Stimulated activated CD8-positive, alpha-beta memory T cell treated with anti-CD3 and anti-CD28 coated beads, Interleukin-12 subunit alpha, Interleukin-12 subunit beta, amount 100 ng/mL, for 4 hours (primary cell): ENCODE measurements around the gene GPR132.

ENCODE experiments used
- DNase-seq: peaks from one replicate; pipeline ENCODE4 v3.0.0-alpha.2; 2020; ENCODE audit warnings: low read depth

GPR132 gene

GRCh38 chr14:105061428-105062047 is 3.7 kb downstream of the GPR132 start:
- peak; percentile 49 for DNase-seq

- no peak for DNase-seq
These were observed 4.3 kb downstream of the GPR132 start for GRCh38 chr14:105060751-105061427.

DNA sequence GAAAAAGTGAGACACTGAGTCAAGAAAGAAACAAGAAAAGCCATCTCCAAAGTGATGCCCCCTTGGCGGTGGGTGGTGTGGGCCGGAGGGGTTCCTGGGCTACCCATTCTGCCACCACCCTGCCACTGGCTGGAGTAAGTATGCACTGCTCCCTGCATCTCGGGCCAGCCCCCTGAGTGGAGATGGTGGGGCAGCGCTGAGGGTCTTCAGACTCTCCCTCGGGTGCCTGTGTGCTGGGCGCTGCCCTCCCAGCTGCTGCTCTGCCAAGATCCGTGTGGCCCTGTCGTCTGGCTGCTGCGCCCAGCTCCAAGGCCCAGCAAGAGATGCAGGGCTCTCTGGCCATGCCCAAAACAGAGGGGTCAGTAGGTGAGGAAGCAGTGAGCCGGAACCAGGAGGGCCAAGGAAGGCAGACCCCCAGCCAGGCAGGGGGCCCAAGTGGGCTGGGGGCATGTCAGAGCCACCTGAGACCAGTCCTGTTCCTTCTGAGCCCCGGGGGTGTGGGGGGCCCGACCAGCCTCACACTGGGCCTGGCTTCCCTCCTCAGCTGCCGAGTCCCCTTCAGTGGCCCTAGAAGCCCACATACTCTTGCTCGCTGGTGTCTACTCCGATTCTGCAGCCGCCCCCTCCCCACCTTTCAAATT is 5.2 kb downstream of the GPR132 start:
- no peak for DNase-seq

- DNase-seq: no peak
These were observed 6.0 kb downstream of the GPR132 start for GRCh38 chr14:105059035-105059924.

DNA sequence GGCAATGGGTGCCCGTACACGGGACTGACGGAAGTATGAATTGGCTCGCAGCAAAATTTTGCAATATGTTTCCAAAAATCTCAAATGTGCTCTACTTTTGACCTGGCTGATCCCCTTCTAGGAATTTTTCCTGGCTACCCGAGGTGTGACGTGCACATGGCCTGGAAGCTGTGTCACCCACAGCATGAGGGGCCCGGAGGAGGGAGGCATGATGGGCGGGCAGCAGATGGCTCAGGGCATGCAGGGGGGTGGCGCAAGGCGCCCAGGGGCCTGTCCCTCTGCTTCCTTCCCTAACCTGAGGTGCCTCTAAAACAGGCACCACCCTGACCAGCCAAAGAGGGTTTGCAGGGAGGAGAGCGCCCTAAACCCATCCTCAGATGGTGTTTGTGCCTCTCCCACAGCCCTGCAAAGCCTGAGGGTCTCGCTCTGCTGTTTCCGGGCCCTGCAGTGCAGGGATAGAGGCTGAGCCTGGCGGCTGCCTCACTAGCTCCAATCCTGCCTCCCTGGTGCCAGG is 6.7 kb downstream of the GPR132 start:
- no peak for DNase-seq

DNA sequence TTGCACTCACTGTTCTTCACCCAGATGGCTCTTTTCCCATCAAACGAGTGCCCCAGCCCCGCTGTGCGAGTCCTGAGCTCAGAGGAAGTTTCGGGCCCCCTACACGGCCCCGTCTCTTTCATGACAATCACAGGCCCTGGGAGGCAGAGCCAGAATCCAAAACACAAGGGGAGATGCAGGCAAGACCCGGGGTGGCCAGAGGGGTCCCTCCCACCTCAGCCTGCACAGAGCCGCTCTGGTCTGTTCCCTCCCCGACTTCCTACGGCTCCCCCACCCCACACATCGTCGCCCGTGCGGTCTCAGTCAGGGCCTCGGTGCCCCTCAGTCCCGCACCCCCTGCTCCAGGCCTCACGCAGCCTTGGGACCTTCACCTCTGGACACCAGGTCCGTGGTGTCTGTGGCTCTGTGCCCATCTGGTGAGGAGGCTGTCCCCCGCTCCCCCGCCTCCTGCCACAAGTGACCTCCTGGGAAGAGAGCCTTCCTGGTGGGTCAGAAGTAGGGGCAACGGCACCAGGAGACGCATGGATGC is 8.9 kb downstream of the GPR132 start:
- DNase-seq: no peak

- DNase-seq: no peak
These were observed 9.4 kb downstream of the GPR132 start for GRCh38 chr14:105055736-105056302.

GRCh38 chr14:105055334-105055733 is 9.9 kb downstream of the GPR132 start:
- DNase-seq: no peak

DNA sequence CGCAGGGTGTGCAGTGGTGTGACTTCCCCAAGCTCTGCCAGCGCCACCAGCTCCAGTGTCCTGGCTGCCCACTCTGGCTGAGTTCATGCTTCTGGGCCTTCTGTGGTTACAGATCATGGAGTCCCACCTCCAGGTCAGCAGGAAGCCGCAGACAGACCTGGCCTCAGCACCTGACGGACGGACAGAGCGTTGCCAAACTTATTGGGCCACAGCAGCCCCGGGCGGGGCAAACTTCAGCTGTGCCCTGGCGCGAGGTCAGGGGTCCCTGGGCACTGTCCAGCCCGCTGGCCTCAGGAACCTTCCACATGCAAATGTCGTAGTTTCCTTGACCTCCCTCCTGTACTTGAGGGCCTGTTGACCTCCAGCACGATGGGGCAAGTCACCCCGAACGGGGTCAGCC is 11.2 kb downstream of the GPR132 start:
- no peak for DNase-seq

GRCh38 chr14:105053421-105053820 is 11.8 kb downstream of the GPR132 start:
- no peak for DNase-seq

DNA sequence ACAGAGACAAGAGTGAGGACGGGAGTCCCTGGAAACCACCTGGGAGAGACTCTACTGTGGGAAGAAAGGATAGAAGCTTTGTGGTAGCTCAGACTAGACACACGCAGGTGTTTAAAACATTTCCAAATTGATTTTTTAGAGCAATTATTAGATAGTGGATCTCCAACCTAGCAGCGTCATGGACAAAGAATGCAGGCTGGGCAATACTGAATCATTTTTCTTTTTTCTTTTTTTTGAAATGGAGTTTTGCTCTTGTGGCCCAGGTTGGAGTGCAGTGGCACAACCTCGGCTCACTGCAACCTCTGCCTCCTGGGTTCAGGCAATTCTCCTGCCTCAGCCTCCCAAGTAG is 13.1 kb downstream of the GPR132 start:
- no peak for DNase-seq

DNA sequence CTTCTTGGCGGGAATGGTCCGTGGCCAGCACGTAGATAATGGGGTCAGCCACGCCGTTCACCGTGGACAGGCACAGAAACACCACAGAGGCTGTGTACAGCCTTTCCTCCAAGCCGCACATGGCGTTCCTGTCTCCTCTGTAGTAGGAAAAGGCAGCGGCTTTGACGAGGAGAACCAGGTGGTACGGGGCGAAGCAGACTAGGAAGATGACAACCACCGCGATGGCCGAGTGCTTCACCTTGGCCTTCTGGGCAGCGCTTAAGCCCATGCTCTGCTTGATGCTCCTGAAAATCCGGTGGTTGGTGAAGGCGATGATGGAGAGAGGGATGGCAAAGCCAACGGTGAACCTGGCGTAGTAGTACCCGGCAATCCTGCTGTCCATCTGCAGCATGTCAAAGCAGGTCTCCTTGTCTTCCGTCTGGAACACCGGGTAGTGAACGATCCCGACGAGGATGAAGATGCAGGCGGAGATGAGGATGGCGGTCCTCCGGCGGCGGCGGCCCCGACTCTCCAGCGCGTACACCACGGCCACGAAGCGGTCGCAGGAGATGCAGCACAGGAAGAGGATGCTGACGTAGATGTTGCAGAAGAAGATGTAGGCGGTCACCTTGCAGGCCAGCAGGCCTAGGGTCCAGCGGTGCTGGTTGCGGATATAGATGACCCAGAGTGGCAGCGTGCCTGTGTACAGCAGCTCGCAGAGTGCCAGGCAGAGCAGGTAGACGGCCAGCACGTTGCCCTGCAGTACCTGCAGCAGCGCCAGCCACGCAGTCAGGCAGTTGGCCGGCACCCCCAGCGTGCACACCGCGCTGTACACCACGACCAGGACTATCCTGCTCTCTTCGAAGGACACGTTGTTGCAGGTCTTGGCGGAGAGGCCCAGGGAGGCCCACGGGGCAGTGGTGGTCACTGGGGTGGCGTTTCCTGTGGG is 13.8 kb downstream of the GPR132 start:
- DNase-seq: no peak

DNA sequence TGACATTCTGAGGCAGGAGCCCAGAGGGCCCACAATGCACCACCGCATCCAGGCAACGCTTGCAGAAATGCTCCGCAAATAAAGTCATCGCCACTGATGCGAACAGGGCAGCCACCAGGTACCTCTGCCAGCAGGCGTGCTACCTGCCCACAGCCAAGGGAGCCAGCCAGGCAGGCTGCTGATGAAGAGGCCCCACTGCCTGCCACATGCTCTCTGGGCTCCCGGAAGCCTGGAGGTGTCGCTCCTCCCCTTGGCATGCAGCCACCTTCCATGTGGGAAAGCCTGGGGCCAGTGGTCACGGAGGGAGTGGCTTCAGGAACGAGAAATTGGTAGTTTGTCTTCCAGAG is 14.7 kb downstream of the GPR132 start:
- DNase-seq: no peak

DNA sequence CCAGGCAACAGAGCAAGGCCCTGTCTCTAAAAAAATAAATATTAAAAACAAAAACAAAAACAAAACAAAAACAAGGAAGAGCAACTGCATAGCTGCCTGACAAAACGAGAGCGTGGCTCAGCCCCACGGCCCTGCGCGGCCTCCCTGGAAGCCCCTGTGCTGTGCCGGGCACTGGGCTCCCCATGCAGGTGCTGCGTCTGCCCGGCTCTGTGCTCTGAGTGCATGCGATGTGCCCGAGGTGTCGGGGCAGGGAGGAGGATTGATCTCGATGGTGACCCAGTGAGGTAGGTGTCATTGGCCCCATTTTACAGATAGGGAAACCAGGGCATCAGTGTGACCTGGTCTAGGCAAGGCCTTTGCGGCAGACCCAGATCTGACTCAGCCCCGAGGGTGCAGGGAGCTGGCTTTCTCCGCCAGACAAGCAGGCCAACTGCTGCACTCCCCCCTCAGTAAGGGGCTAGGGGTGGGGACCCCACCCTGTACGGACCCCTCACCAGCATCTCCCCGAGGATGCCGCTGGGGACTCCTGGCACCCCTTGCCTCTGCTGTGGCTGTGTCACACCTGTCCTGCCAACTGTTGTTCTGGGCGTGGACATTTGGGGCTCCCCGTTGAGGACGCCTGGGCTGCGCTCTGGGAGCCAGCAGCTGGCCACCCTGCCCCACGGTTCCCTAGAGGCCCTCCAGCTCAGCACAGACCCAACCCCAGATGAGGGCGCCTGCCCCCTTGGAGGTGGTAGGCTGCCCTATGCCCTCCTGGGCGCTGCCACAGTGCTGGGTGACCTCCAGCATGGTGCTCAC is 15.3 kb downstream of the GPR132 start:
- DNase-seq: no peak

- DNase-seq: no peak
These were observed 17.8 kb downstream of the GPR132 start for GRCh38 chr14:105047283-105048016.

DNA sequence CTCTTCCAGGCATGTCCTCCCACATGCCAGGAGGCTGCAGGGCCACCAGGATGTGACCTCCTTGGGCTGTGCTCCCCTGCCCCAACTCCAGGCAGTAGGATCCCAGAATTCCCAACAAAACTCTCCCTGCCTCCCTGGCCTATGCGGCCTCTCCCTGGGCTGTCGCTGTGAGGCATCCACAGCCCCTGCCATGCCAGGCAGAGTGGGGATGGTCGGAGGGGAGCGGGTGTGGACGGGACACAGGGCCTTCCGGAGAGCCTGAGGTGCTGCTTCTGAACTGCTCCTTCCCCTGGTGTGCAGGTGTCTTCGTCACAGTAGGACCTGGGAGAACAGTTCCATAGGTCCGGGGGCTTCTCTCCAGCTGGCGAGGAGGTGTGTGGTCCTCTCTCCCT is 18.3 kb downstream of the GPR132 start:
- DNase-seq: no peak

DNA sequence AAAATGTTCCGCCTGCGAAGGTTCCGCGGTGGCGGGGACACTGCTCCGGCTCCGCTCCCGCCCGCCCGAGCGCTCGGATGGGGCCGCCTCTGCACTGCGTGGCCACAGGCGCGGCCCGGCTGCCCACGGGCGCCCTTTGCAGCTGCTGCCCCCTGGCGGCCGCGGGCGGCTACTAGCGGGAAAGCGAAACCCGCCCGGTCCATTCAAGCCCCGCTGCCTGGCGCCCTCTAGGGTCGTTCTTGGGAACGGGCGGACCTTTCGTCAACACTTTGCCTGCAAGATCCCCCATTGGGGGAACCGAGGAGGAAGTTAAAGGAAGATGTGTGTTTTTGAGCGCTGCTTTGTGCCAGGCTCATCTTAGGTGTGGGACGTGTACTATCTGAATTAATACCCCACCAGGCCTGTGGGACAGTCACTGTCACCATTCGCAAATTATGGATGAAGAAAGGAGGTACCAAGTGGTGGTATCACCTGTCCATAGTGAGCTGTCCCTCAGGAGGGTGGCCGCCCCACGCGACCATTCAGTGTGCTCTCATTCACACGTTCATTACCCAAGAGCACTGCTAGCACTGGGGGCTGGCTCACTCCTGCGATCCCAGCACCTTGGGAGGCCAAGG is 19.4 kb downstream of the GPR132 start:
- peak; percentile 81 for DNase-seq

DNA sequence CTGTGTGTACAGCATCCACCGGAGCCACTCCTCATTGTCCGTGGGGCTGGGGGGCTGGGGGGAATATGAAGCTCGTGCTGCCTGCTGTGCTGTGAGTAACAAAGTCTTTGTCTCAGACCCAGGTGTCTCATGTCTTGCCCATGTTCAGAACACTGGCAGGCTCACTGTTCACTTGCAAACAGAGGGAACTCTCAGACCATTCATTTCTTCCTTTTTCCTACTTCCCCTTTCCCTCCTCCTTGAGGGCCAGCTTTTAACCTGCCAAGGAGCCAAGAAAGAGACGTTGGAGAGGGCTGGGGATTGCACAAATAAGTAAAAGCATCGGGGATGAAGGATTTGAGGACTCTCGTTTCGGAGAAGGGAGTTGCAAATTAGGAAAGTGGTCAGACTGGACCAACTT is 21.6 kb downstream of the GPR132 start:
- no peak for DNase-seq

GRCh38 chr14:105042813-105043212 is 22.4 kb downstream of the GPR132 start:
- no peak for DNase-seq
